Neural cell (in vitro differentiated cells): ENCODE measurements around the gene IL19. TPM values are rescaled to one million over a fixed set of nuclear protein-coding genes. Genes with fewer than 3 reads are reported as not detected.

Experiments used
- H2AFZ ChIP-seq: fragments of 200-600, 300-800 bp; sonication (generic), shearing (Covaris generic); 2 replicates; pipeline ENCODE4 v1.6.0; 2014; ENCODE audit warnings: low read depth, mild to moderate bottlenecking, antibody characterized with exemption, low read length, moderate library complexity
- H3F3A ChIP-seq: fragments of 200-600 bp; shearing (Covaris generic); 2 replicates; pipeline ENCODE4 v1.6.1; 2016; ENCODE audit warnings: mild to moderate bottlenecking, moderate library complexity, mixed read lengths, antibody characterized with exemption, low read length; ENCODE audit not compliant: insufficient read depth, poor library complexity, severe bottlenecking
- H3K27ac ChIP-seq: fragments of 200-600, 300-800 bp; sonication (generic), shearing (Covaris generic); 2 replicates; pipeline ENCODE4 v1.5.1; 2014; ENCODE audit warnings: mild to moderate bottlenecking, low read length, moderate library complexity
- H3K27me3 ChIP-seq: fragments of 300-800, 200-600 bp; sonication (generic), shearing (Covaris generic); 2 replicates; pipeline ENCODE4 v1.6.0; 2014; ENCODE audit warnings: mild to moderate bottlenecking, low read depth, low read length, moderate library complexity; ENCODE audit not compliant: insufficient read depth
- H3K36me3 ChIP-seq: fragments of 300-800, 200-600 bp; sonication (generic), shearing (Covaris generic); 2 replicates; pipeline ENCODE4 v1.5.1; 2014; ENCODE audit warnings: mild to moderate bottlenecking, antibody characterized with exemption, low read length, moderate library complexity; ENCODE audit not compliant: insufficient read depth
- H3K4me2 ChIP-seq: fragments of 300-800, 200-600 bp; sonication (generic), shearing (Covaris generic); 2 replicates; pipeline ENCODE4 v1.6.0; 2014; ENCODE audit warnings: mild to moderate bottlenecking, low read length
- H3K4me3 ChIP-seq: fragments of 300-800, 200-600 bp; sonication (generic), shearing (Covaris generic); 2 replicates; pipeline ENCODE4 v1.5.1; 2014; ENCODE audit warnings: mild to moderate bottlenecking, low read length, moderate library complexity
- H3K79me2 ChIP-seq: fragments of 200-600 bp; shearing (Covaris generic); replicated peaks from 2 replicates; pipeline ENCODE4 v1.6.0; 2014; ENCODE audit warnings: mild to moderate bottlenecking, low read length, moderate library complexity; ENCODE audit not compliant: insufficient read depth
- H3K9ac ChIP-seq: fragments of 300-800, 200-600 bp; sonication (generic), shearing (Covaris generic); 2 replicates; pipeline ENCODE4 v1.6.1; 2016; ENCODE audit warnings: mild to moderate bottlenecking, low read length, mixed read lengths
- H3K9me2 ChIP-seq: fragments of 200-600 bp; shearing (Covaris generic); 2 replicates; pipeline ENCODE4 v1.6.1; 2016; ENCODE audit warnings: mild to moderate bottlenecking, low read length, mixed read lengths; ENCODE audit not compliant: insufficient read depth
- H3K9me3 ChIP-seq: fragments of 200-600, 300-800 bp; sonication (generic), shearing (Covaris generic); 2 replicates; pipeline ENCODE4 v1.6.1; 2016; ENCODE audit warnings: mild to moderate bottlenecking, mixed run types, low read length, moderate library complexity, mixed read lengths
- H4K20me1 ChIP-seq: fragments of 200-600 bp; shearing (Covaris generic); 2 replicates; pipeline ENCODE4 v1.6.1; 2016; ENCODE audit warnings: mild to moderate bottlenecking, mixed run types; ENCODE audit not compliant: insufficient read depth
- CTCF ChIP-seq: fragments of 450-650 bp; IDR thresholded peaks from 2 replicates; pipeline ENCODE4 v1.5.1; 2014; ENCODE audit warnings: antibody characterized with exemption, mild to moderate bottlenecking, moderate library complexity; ENCODE audit not compliant: poor library complexity, severe bottlenecking
- EP300 ChIP-seq: fragments of 450-650 bp; conservative IDR thresholded peaks from 2 replicates; pipeline ENCODE4 v1.6.1; 2014; ENCODE audit warnings: antibody characterized with exemption, mild to moderate bottlenecking, moderate library complexity; ENCODE audit not compliant: poor library complexity, severe bottlenecking
- EZH2 ChIP-seq: fragments of 200-600, 300-800 bp; shearing (Covaris generic), sonication (generic); IDR thresholded peaks from 2 replicates; pipeline ENCODE4 v1.6.1; 2014; ENCODE audit warnings: antibody characterized with exemption, low read length, borderline replicate concordance, mild to moderate bottlenecking; ENCODE audit not compliant: insufficient read depth, poor library complexity, severe bottlenecking
- POLR2AphosphoS5 ChIP-seq: IDR thresholded peaks from 2 replicates; pipeline ENCODE4 v1.6.1; 2012
- RAD21 ChIP-seq: fragments of 450-650 bp; conservative IDR thresholded peaks from 2 replicates; pipeline ENCODE4 v1.6.1; 2014; ENCODE audit warnings: antibody characterized with exemption, mild to moderate bottlenecking, moderate library complexity
- REST ChIP-seq: IDR thresholded peaks from 2 replicates; pipeline ENCODE4 v1.6.1; 2012; ENCODE audit warnings: borderline replicate concordance
- SMC3 ChIP-seq: fragments of 450-650 bp; conservative IDR thresholded peaks from 2 replicates; pipeline ENCODE4 v1.6.1; 2014; ENCODE audit warnings: antibody characterized with exemption, mild to moderate bottlenecking, moderate library complexity; ENCODE audit not compliant: poor library complexity
- TAF1 ChIP-seq: IDR thresholded peaks from 2 replicates; pipeline ENCODE4 v1.6.1; 2012; ENCODE audit warnings: low read depth
- polyA plus RNA-seq: library from polyadenylated mRNA; depleted of rRNA; stranded (reverse); fragments of >200 nt; gene quantifications from 2 replicates; pipeline ENCODE4 v1.2.3, GENCODE V29; 2014

The IL19 gene
- polyA plus RNA-seq, 1 donor from 2014 or later, result not detected

GRCh38 chr1:206883160-206883559 is 112.6 kb downstream of the IL19 start:
- Histone ChIP-seq H3K27me3 (no peaks in the 10 kb centered on the region), H3K4me3 (no peak overlapping the region), H3K9me2 (no peaks in the 10 kb centered on the region), H3K36me3 (no peaks in the 10 kb centered on the region), H3F3A (no peaks in the 10 kb centered on the region), H3K9me3 (no peaks in the 10 kb centered on the region), H3K9ac (no peak overlapping the region), H2AFZ (no peak overlapping the region), H3K4me2 (no peak overlapping the region), H3K27ac (no peak overlapping the region), H4K20me1 (no peaks in the 10 kb centered on the region), H3K79me2 (no peaks in the 10 kb centered on the region)
- no peak for TF ChIP-seq CTCF

- Histone ChIP-seq H3K27ac (no peak overlapping the region), H3K4me2 (no peak overlapping the region), H3K9me3 (no peaks in the 10 kb centered on the region), H3K9me2 (no peaks in the 10 kb centered on the region), H2AFZ (no peak overlapping the region), H3K79me2 (no peaks in the 10 kb centered on the region), H3F3A (no peaks in the 10 kb centered on the region), H4K20me1 (no peaks in the 10 kb centered on the region), H3K36me3 (no peaks in the 10 kb centered on the region), H3K4me3 (no peak overlapping the region), H3K9ac (no peak overlapping the region), H3K27me3 (no peaks in the 10 kb centered on the region)
- TF ChIP-seq POLR2AphosphoS5, result no peak
- no peak for TF ChIP-seq RAD21
- no peak for TF ChIP-seq EP300
- TF ChIP-seq EZH2, result no peak
- TF ChIP-seq TAF1, result no peak
Observed at GRCh38 chr1:206883876-206884275, 113.3 kb downstream of the IL19 start.

GRCh38 chr1:206885341-206886060 is 114.9 kb downstream of the IL19 start:
- Histone ChIP-seq H3K9me3 (no peaks in the 10 kb centered on the region), H3K79me2 (no peaks in the 10 kb centered on the region), H3K4me3 (no peak overlapping the region), H3K27ac (no peak overlapping the region), H3K4me2 (no peak overlapping the region), H3K9me2 (no peaks in the 10 kb centered on the region), H2AFZ (no peak overlapping the region), H3F3A (no peaks in the 10 kb centered on the region), H3K9ac (no peak overlapping the region), H3K27me3 (no peaks in the 10 kb centered on the region), H4K20me1 (no peaks in the 10 kb centered on the region), H3K36me3 (no peaks in the 10 kb centered on the region)
- TF ChIP-seq SMC3, result no peak
- TF ChIP-seq REST, result no peak
- no peak for TF ChIP-seq EZH2
- no peak for TF ChIP-seq CTCF
- no peak for TF ChIP-seq POLR2AphosphoS5
